Gastroesophageal sphincter (tissue), 4 donors: ENCODE measurements around the gene ZBTB32. TPM values are rescaled to one million over a fixed set of nuclear protein-coding genes. Genes with fewer than 3 reads are reported as not detected.

Source experiments
- ATAC-seq: fragments of 150-250 bp; one replicate; pipeline ENCODE4 v1.9.1; 2016; ENCODE audit warnings: mild to moderate bottlenecking, moderate library complexity
- H3K27ac ChIP-seq, 4 donors: fragments of 200-600 bp; sonication (generic) in 3 of 4; 1 replicate in 3 of 4; 2 replicates in 1 of 4; pipeline ENCODE4 v1.5.1; 2016 to 2019
- H3K27me3 ChIP-seq: fragments of 200-600 bp; sonication (generic); one replicate; pipeline ENCODE4 v1.5.1; 2019
- H3K36me3 ChIP-seq, 2 donors: fragments of 200-600 bp; sonication (generic); one replicate each; pipeline ENCODE4 v1.5.1; 2019; ENCODE audit warnings: control low read depth in 1 of 2
- H3K4me1 ChIP-seq, 3 donors: fragments of 200-600 bp; sonication (generic); 1 replicate in 2 of 3; 2 replicates in 1 of 3; pipeline ENCODE4 v1.5.1; 2016 to 2019; ENCODE audit warnings: control low read depth in 2 of 3
- H3K4me3 ChIP-seq, 2 donors: fragments of 200-600 bp; sonication (generic); one replicate each; pipeline ENCODE4 v1.5.1; 2019; ENCODE audit warnings: mild to moderate bottlenecking in 1 of 2, moderate library complexity in 1 of 2
- H3K9me3 ChIP-seq, 3 donors: fragments of 200-600 bp; sonication (generic); one replicate each; pipeline ENCODE4 v1.5.1; 2017 to 2019; ENCODE audit warnings: control low read depth in 2 of 3
- EP300 ChIP-seq: sonication (generic); formaldehyde crosslinking; IDR thresholded peaks from one replicate; pipeline ENCODE4 v1.6.1; 2017; ENCODE audit warnings: antibody characterized with exemption, mild to moderate bottlenecking
- POLR2A ChIP-seq, 2 donors: fragments of 450-650 bp; IDR thresholded peaks; one replicate each; pipeline ENCODE4 v1.6.1; 2017; ENCODE audit warnings: antibody characterized with exemption in 2 of 2, mild to moderate bottlenecking in 2 of 2, moderate library complexity in 1 of 2
- POLR2AphosphoS5 ChIP-seq: sonication (generic); formaldehyde crosslinking; IDR thresholded peaks from one replicate; pipeline ENCODE4 v1.6.1; 2017; ENCODE audit warnings: antibody characterized with exemption
- WGBS, 2 donors: methylation state at CpG; one replicate each; pipeline ENCODE4 v1.1.5; 2018; ENCODE audit warnings: low coverage in 1 of 2; 5-methylcytosine and 5-hydroxymethylcytosine counted together
- total RNA-seq, 4 donors: library from RNA; depleted of rRNA; stranded (reverse); fragments of >200 nt; gene quantifications; one replicate each; pipeline ENCODE4 v1.1.0, GENCODE V29; 2016
- TF ChIP-seq, protein P1 (sequence below), 4 experiments: fragments of 200-600 bp in 2 of 4; fragments of 450-650 bp in 2 of 4; sonication (generic) in 1 of 4; IDR thresholded peaks; one replicate each; pipeline ENCODE4 v1.5.1; 2017 to 2019; ENCODE audit warnings: antibody characterized with exemption in 4 of 4, mild to moderate bottlenecking in 2 of 4, moderate library complexity in 2 of 4

Gene ZBTB32
- total RNA-seq, 4 donors from 2014 or later, result 0.31 TPM; not detected in 2

DNA sequence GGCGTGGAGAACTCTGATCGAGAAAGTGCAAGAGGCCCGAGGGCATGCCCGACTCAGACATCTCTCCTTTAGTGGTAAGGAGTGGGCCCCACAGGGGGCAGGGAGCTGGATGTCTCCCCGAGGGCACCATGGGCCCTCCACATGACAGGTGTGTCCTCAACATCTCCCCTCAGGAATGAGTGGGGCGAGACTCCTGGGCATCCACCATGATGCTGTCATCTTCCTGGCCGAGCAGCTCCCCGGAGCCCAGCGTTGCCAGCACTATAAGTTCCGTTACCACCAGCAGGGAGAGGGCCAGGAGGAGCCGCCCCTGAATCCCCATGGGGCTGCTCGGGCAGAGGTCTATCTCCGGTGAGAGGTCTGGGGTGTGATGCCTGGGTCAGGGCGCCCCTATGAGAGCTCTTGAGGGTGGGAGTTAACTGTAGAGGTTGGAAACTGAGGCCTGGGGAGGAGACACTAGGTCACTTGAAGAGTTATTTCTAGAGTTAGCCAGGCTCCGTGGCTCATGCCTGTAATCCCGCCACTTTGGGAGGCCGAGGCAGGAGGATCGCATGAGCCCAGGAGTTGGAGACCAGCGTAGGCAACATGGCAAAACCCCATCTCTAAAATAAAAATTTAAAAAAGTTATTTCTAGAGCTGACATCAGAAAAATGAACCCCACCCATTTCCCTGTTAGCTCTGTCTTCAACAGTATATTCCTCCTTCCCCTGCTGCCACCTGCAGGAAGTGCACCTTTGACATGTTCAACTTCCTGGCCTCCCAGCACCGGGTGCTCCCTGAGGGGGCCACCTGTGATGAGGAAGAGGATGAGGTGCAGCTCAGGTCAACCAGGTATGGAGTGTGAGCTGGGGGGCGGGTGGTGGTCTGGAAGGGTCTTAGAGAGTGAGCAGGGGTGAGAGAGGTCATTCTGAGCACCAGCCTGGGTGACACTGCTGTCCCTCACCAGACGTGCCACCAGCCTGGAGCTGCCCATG is 32.8 kb downstream of the ZBTB32 start:
- no peak for TF ChIP-seq EP300
- TF ChIP-seq, protein P1, sequence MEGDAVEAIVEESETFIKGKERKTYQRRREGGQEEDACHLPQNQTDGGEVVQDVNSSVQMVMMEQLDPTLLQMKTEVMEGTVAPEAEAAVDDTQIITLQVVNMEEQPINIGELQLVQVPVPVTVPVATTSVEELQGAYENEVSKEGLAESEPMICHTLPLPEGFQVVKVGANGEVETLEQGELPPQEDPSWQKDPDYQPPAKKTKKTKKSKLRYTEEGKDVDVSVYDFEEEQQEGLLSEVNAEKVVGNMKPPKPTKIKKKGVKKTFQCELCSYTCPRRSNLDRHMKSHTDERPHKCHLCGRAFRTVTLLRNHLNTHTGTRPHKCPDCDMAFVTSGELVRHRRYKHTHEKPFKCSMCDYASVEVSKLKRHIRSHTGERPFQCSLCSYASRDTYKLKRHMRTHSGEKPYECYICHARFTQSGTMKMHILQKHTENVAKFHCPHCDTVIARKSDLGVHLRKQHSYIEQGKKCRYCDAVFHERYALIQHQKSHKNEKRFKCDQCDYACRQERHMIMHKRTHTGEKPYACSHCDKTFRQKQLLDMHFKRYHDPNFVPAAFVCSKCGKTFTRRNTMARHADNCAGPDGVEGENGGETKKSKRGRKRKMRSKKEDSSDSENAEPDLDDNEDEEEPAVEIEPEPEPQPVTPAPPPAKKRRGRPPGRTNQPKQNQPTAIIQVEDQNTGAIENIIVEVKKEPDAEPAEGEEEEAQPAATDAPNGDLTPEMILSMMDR (IDR thresholded peaks at IDR 0.05), result peak in 1 of 4 experiments; percentile 25
- no peak for TF ChIP-seq POLR2AphosphoS5
- TF ChIP-seq POLR2A (IDR thresholded peaks at IDR 0.05), result no peak
- Histone ChIP-seq H3K36me3 (peaks cover 0 to 72% of the 10 kb centered on the region in 2 donors), H3K27me3 (no peaks in the 10 kb centered on the region), H3K4me3 (no peak overlapping the region), H3K9me3 (no peaks in the 10 kb centered on the region), H3K4me1 (peaks cover 0 to 27% (median 7%) of the 10 kb centered on the region in 3 donors), H3K27ac (no peak overlapping the region)
- WGBS, 2 donors, result 74 to 88% methylated on average over 7 of the region's 22 CpGs
- ATAC-seq, result no peak

DNA sequence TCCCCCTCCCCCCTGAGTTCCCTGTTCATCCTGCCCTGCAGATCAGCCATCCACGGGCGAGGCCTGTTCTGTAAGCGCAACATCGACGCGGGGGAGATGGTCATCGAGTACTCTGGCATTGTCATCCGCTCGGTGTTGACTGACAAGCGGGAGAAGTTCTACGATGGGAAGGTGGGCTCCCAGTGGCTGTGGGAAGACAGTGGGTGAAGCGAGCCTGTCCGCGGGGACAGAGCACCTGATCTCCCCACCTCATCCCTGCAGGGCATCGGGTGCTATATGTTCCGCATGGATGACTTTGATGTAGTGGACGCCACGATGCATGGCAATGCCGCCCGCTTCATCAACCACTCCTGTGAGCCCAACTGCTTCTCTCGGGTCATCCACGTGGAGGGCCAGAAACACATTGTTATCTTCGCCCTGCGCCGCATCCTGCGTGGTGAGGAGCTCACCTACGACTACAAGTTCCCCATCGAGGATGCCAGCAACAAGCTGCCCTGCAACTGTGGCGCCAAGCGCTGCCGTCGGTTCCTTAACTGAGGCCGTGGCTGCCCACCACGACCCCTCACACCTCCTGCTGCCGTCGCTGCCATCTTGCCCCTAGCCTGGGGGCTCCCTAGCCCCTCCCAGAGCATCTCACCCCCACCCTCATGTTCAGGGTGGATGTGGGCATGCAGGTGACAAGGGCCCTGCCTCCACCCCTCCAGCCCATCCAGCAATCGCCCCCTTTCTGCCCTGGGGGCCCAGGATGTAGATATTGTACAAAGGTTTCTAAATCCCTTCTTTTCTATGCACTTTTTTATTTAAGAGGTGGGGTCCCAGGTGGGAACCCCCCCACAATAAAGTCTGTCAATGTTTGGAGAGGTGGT is 33.9 kb downstream of the ZBTB32 start:
- H3K27me3 ChIP-seq, result no peaks in the 10 kb centered on the region
- ATAC-seq, result no peak
- H3K27ac ChIP-seq, result peak overlapping the region in 2 of 4 donors; percentile 14
- H3K4me3 ChIP-seq, result no peak overlapping the region
- whole genome bisulfite sequencing, 2 donors, result 84 to 87% methylated on average over 10 to 16 of the region's 37 CpGs
- H3K36me3 ChIP-seq, result peaks cover 0 to 71% of the 10 kb centered on the region in 2 donors
- no peak for TF ChIP-seq POLR2A (IDR thresholded peaks at IDR 0.05)
- TF ChIP-seq EP300, result no peak
- no peak for TF ChIP-seq POLR2AphosphoS5
- TF ChIP-seq, protein P1 (IDR thresholded peaks at IDR 0.05), result no peak
- H3K4me1 ChIP-seq, result peaks cover 0 to 37% (median 7%) of the 10 kb centered on the region in 3 donors
- H3K9me3 ChIP-seq, result no peaks in the 10 kb centered on the region

DNA sequence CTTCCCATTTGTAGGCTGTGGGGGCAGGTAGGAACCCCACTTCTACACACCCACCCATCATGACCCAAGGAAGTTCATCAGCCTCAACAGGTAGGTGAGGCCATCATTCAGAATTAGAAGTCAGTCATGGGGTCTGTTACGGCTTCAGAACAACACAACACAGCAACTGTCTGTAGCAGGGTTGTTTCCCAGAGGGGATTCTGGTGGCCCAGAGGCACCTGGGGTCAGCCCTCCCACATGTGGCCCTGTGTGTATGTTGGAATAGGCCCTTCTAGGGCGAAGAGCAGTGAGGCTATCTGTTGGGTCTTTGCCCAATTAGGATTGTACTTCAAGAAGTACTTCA is 34.5 kb downstream of the ZBTB32 start:
- peaks cover 0 to 39% (median 7%) of the 10 kb centered on the region in 3 donors for H3K4me1 ChIP-seq
- TF ChIP-seq POLR2A (IDR thresholded peaks at IDR 0.05) (no peak), EP300 (no peak), POLR2AphosphoS5 (no peak)
- TF ChIP-seq, protein P1 (IDR thresholded peaks at IDR 0.05), result no peak
- no peaks in the 10 kb centered on the region for H3K27me3 ChIP-seq
- peak overlapping the region in 2 of 4 donors; percentile 14 for H3K27ac ChIP-seq
- WGBS, 2 donors, result no CpG with 5 or more reads among the region's 2 CpGs
- H3K36me3 ChIP-seq, result peaks cover 0 to 68% of the 10 kb centered on the region in 2 donors
- ATAC-seq, result no peak
- no peaks in the 10 kb centered on the region for H3K9me3 ChIP-seq
- no peak overlapping the region for H3K4me3 ChIP-seq

DNA sequence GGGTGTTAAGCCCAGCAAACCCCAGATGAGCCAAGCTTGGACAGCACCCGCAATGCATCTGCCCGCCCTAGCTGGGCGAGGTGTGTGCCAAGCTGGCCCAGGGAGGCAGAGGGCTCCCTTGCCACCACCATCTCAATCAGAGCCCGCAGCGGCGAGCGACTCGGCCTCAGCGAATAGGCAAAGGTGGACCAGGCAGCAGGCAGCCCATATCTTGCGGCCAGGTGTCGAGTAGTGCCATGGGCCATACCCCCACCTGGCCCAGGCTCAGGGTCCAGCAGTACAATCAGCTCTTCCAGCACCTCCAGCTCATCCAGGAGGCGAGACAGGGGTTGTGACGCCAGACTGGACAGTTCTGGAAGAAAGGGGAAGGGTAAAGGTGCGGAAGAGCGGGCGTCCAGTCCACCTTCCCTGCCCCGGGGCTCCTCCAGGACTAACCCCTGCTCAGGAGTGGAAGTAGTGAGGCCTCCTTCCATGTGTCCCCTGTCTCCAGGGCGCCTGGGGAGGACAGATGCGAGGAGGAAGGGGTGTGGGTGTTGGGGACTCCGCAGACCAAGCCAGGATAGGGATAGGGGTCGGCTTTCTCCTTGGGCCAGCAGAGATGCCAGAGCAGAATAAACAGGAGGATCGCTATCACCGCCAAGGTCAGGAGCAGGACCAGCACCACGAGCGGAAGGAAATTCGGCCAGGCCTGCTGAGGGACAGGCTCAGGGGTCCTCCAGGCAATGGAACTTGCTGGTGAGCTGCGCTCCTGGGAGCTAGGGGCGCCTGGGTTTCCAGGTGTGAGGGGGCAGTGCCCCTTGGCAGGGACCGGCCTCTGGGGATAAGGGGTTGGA is 35.1 kb downstream of the ZBTB32 start:
- Histone ChIP-seq H3K9me3 (no peaks in the 10 kb centered on the region), H3K4me1 (peaks cover 0 to 46% (median 13%) of the 10 kb centered on the region in 3 donors), H3K36me3 (peaks cover 0 to 64% of the 10 kb centered on the region in 2 donors), H3K27me3 (no peaks in the 10 kb centered on the region), H3K4me3 (peak overlapping the region; percentile 36 to 60), H3K27ac (peak overlapping the region; percentile 40 to 91 (median 87))
- TF ChIP-seq POLR2A (IDR thresholded peaks at IDR 0.05) (no peak), EP300 (no peak)
- TF ChIP-seq, protein P1 (IDR thresholded peaks at IDR 0.05), result no peak
- 49% methylated on average over 11 of the region's 29 CpGs; no CpG with 5 or more reads in 1 of the 2 donors for WGBS, 2 donors
- no peak for ATAC-seq
